Brain microvascular endothelial cell (primary cell): ENCODE results near the gene BNIP3.

Source experiments
- DNase-seq: peaks from one replicate; pipeline ENCODE4 v3.0.0-alpha.2; 2020
- H3K27ac ChIP-seq: fragments of 250-450 bp; sonication (Bioruptor Pico); 2 replicates; pipeline ENCODE4 v1.5.1; 2020; ENCODE audit warnings: mild to moderate bottlenecking, moderate library complexity
- H3K27me3 ChIP-seq: fragments of 250-450 bp; sonication (Bioruptor Pico); replicated peaks from 2 replicates; pipeline ENCODE4 v1.5.1; 2020; ENCODE audit warnings: mild to moderate bottlenecking
- H3K36me3 ChIP-seq: fragments of 250-450 bp; sonication (Bioruptor Pico); replicated peaks from 2 replicates; pipeline ENCODE4 v1.5.1; 2020; ENCODE audit warnings: mild to moderate bottlenecking
- H3K4me3 ChIP-seq: 2 replicates; pipeline ENCODE4 v1.5.1; 2011; ENCODE audit warnings: low read depth, mild to moderate bottlenecking, control low read depth, low read length, moderate library complexity
- in situ Hi-C: cut with HindIII; loops from 2 replicates; pipeline ENCODE4 v1.10.0; 2017; ENCODE audit warnings: low sequenced_read_pairs, low pct_ligation_motif_present
- TF ChIP-seq, protein P1 (sequence below): IDR thresholded peaks from 2 replicates; pipeline ENCODE4 v1.5.1; 2011; ENCODE audit warnings: low read depth, mild to moderate bottlenecking, moderate library complexity, low read length, control low read depth, inconsistent platforms; ENCODE audit errors: missing control alignments

Gene BNIP3

DNA sequence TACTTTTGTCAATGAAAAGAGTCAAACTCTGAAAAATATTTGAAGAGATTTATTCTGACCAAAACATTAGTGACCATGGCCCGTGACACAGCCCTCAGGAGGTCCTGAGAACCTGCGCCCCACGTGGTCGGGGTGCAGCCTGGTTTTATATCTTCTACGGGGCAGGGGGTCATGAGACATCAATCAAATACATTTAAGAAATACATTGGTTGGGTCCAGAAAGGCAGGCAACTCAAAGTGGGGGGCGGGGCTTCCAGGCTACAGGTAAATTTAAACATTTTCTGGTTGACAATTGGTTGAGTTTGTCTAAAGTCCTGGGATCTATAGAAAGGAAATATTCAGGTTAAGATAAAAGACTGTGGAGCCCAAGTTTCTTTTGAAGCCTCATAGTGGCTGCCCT, 34.8 kb upstream of the BNIP3 start:
- DNase-seq: no peak
- Histone ChIP-seq H3K27ac (no peak overlapping the region), H3K4me3 (no peak overlapping the region), H3K36me3 (no peaks in the 10 kb centered on the region), H3K27me3 (no peaks in the 10 kb centered on the region)
- in situ Hi-C loops: no loop called here
- TF ChIP-seq, protein P1, sequence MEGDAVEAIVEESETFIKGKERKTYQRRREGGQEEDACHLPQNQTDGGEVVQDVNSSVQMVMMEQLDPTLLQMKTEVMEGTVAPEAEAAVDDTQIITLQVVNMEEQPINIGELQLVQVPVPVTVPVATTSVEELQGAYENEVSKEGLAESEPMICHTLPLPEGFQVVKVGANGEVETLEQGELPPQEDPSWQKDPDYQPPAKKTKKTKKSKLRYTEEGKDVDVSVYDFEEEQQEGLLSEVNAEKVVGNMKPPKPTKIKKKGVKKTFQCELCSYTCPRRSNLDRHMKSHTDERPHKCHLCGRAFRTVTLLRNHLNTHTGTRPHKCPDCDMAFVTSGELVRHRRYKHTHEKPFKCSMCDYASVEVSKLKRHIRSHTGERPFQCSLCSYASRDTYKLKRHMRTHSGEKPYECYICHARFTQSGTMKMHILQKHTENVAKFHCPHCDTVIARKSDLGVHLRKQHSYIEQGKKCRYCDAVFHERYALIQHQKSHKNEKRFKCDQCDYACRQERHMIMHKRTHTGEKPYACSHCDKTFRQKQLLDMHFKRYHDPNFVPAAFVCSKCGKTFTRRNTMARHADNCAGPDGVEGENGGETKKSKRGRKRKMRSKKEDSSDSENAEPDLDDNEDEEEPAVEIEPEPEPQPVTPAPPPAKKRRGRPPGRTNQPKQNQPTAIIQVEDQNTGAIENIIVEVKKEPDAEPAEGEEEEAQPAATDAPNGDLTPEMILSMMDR: no peak

DNA sequence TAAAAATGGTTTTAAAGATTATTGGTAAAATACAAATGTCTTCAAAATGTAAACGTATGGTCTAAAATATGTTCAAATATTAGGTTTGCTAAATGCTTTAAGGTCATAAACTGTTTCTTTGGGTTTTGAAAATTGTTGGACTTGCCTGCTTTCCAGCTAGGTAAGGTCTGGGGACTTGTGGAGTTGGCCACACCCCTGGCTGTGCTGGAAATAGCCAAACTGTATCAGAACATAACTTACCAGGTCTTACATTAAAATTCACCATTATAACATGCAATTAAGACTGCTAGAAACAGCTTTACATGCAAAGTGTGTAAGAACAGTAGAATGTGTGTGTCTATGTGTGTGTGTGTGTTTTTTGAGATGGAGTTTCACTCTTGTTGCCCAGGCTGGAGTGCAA, 29.7 kb upstream of the BNIP3 start:
- Histone ChIP-seq H3K36me3 (no peaks in the 10 kb centered on the region), H3K27me3 (peaks cover 2% of the 10 kb centered on the region), H3K27ac (no peak overlapping the region), H3K4me3 (no peak overlapping the region)
- no peak for DNase-seq
- TF ChIP-seq, protein P1: no peak
- in situ Hi-C loops: no loop called here

DNA sequence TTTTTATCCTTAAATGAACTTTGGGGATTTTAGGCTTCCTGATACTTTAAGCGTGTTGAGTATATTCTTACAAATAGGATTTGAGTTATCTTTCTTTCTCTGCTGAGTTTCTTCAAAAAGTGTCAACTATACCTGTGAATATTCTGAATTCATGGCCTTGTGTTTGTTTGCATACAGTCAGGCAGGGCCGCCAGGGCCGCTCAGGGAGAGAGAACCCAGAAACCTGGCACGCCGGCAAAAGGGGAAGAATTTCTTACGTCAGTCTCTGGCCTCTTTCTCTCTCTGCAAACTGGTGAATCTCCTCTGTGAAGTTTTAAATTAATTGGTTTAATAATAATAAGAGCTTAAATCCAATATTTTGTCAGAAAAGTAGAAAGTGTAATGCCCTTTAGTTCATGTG, 29.3 kb upstream of the BNIP3 start:
- in situ Hi-C loops: no loop called here
- no peak overlapping the region for H3K27ac ChIP-seq
- H3K27me3 ChIP-seq: peaks cover 2% of the 10 kb centered on the region
- DNase-seq: no peak
- no peaks in the 10 kb centered on the region for H3K36me3 ChIP-seq
- no peak overlapping the region for H3K4me3 ChIP-seq
- TF ChIP-seq, protein P1: no peak

DNA sequence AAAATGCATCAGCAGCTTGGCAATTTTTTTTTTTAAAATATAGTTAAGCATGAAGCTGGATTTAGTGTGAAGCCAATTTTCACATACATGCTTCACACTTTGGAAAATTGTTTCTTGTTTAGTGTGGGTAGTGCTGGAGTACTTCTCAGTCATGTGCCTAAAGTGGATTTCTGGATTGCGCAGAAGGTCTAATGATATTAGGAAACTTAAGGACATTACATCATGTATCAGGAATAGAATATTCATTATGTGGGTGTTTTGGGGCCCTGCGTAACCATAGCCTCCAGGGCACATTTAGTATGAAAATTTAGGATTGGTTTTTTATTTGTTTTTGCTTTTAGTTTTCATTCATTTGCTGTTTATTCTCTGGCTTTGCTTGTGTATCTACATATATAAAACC, 28.8 kb upstream of the BNIP3 start:
- TF ChIP-seq, protein P1: no peak
- Histone ChIP-seq H3K36me3 (no peaks in the 10 kb centered on the region), H3K27me3 (peaks cover 2% of the 10 kb centered on the region), H3K27ac (no peak overlapping the region), H3K4me3 (no peak overlapping the region)
- in situ Hi-C loops: no loop called here
- no peak for DNase-seq

DNA sequence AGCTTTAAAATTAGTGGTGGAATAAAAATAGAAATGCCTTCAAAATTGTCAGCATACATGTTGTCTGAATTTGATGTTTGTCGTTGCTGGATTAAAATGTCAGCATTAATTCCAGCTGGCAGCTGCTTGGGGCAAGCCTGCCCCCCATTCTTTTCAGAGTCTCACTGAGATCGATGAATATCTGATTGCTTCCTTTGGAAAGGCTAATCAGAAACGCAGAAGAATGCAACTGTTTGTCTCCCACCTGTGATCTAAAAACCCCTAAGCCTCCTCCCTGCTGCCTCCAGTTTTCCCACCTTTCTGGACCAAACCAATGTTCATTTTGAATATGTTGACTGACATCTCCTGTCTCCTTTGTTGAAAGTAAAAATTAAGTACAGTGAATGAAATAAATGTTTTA, 27.9 kb upstream of the BNIP3 start:
- no peak overlapping the region for H3K27ac ChIP-seq
- peaks cover 2% of the 10 kb centered on the region for H3K27me3 ChIP-seq
- H3K4me3 ChIP-seq: no peak overlapping the region
- in situ Hi-C loops: no loop called here
- TF ChIP-seq, protein P1: no peak
- DNase-seq: no peak
- H3K36me3 ChIP-seq: no peaks in the 10 kb centered on the region

DNA sequence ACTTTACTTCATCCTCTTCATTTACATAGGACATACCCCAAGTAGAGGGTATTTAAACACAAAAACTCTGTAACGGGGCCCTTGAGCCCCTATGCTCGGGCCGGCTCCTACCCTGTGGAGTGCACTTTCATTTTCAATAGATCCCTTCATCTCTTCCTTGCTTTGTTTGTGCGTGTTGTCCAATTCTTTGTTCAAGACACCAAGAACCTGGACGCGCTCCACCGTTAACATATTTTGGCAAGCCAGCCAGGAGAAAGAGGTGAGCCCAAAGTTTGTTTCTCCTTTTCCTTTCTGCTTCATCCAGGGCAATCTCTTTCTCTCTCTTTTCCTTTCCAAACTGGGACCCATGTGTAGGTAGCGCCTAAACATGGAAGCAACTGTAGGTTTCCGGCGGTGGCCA, 26.0 kb upstream of the BNIP3 start:
- no peak overlapping the region for H3K4me3 ChIP-seq
- no peak overlapping the region for H3K27ac ChIP-seq
- in situ Hi-C loops: no loop called here
- TF ChIP-seq, protein P1: no peak
- peaks cover 2% of the 10 kb centered on the region for H3K27me3 ChIP-seq
- H3K36me3 ChIP-seq: no peaks in the 10 kb centered on the region
- DNase-seq: no peak
